NCI-H2196 treated with DMSO at 0.1 percent for 48 hours (cell line): Measurements from ENCODE around the gene TNFRSF12A.
A peak's percentile ranks its signal among the peaks of the same experiment; 100 is the strongest.

Source experiments
- DNase-seq: peaks from one replicate; lab custom pipeline; 2025; ENCODE audit not compliant: unreplicated experiment; lab: John Stamatoyannopoulos, UW

The TNFRSF12A gene

GRCh38 chr16:3010510-3010909 lies 9.7 kb upstream of the TNFRSF12A start:
- no peak for DNase-seq

- DNase-seq, result peak; percentile 75
These were observed 7.9 kb upstream of the TNFRSF12A start for GRCh38 chr16:3012246-3012645.

- DNase-seq, result peak; percentile 20
These were observed 7.2 kb upstream of the TNFRSF12A start, which contains the start of gene CLDN9 for GRCh38 chr16:3012828-3013420. TSS of gene CLDN9 (plus strand) at chr16:3012923. CDS start at chr16:3013363, 440 bp downstream.

GRCh38 chr16:3013491-3013951 lies 6.6 kb upstream of the TNFRSF12A start:
- no peak for DNase-seq

- DNase-seq, result no peak
These were observed 6.0 kb upstream of the TNFRSF12A start for GRCh38 chr16:3013998-3014690.

- DNase-seq, result no peak
These were observed 5.2 kb upstream of the TNFRSF12A start for GRCh38 chr16:3014971-3015370.

- DNase-seq, result no peak
These were observed 4.2 kb upstream of the TNFRSF12A start for GRCh38 chr16:3015865-3016521.

GRCh38 chr16:3017344-3017743 lies 2.8 kb upstream of the TNFRSF12A start:
- DNase-seq, result no peak

- DNase-seq, result no peak
These were observed 2.2 kb upstream of the TNFRSF12A start, which contains the start of gene CLDN6 for GRCh38 chr16:3017794-3018506. TSS of gene CLDN6 (minus strand) at chr16:3018183. CDS start at chr16:3016021, 2,162 bp downstream.

- no peak for DNase-seq
These were observed 448 bp upstream of the TNFRSF12A start for GRCh38 chr16:3019594-3020246.

GRCh38 chr16:3020604-3021448 lies 658 bp downstream of the TNFRSF12A start:
- peak; percentile 39 for DNase-seq

GRCh38 chr16:3021449-3022207 lies 1.5 kb downstream of the TNFRSF12A start:
- peak; percentile 40 for DNase-seq

- peak; percentile 59 for DNase-seq
These were observed 2.1 kb downstream of the TNFRSF12A start for GRCh38 chr16:3022208-3022683.

GRCh38 chr16:3022684-3023414 lies 2.7 kb downstream of the TNFRSF12A start:
- DNase-seq, result no peak

GRCh38 chr16:3023415-3023668 lies 3.2 kb downstream of the TNFRSF12A start:
- DNase-seq, result no peak

- DNase-seq, result peak; percentile 91
These were observed 3.7 kb downstream of the TNFRSF12A start, which contains the start of the genes HCFC1R1 and THOC6 for GRCh38 chr16:3023669-3024478. TSS of gene HCFC1R1 (minus strand) at chr16:3023942. CDS start at chr16:3023941, 1 bp downstream. TSS of gene THOC6 (plus strand) at chr16:3024035. CDS start at chr16:3024327, 292 bp downstream.
